HG02970 (cell line): ENCODE results near the gene CPEB1.
"Not testable (repeated sequence)": the region's sequence is repeated elsewhere in the genome, so short reads cannot be mapped to it uniquely, and the experiment has no call there.

Source experiments
- ATAC-seq: cut with Tn5 transposase; IDR thresholded peaks from one replicate; pipeline ENCODE4 v1.9.1; 2021; ENCODE audit warnings: mild to moderate bottlenecking, moderate library complexity, moderate number of reproducible peaks; ENCODE audit not compliant: unreplicated experiment, low FRiP score

Gene CPEB1

DNA sequence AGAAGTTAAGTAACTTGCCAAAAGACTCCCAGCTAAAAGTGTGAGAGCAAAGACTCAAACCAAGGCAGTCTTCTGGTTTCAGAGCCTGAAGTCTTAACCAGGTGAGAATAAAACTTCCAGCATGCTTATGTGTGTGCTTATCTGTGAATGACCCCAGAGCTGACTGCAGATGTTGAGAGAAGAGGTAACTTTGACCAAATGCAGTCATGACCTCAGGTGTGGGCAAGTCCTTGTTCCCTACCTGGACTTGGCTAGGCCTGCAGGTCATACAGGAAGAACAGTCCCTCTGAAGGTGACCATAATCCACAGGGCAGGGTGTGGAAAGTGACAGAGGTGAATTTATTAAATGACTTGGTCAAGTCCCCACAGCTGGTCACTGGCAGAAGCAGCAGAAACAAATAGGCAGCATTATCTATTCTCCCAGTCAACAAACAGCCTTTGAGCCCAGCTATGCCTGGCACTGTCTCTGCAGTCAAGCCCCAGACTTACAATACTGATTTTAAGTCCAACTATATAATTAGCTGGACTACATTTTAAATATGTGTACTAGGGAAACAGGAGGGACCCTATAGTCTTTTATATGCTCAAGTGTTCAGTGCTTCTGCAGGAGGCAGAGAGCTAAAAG lies 3.0 kb upstream of the CPEB1 start:
- no peak for ATAC-seq

- ATAC-seq = no peak
Measured at GRCh38 chr15:82649226-82649999, 2.2 kb upstream of the CPEB1 start.

DNA sequence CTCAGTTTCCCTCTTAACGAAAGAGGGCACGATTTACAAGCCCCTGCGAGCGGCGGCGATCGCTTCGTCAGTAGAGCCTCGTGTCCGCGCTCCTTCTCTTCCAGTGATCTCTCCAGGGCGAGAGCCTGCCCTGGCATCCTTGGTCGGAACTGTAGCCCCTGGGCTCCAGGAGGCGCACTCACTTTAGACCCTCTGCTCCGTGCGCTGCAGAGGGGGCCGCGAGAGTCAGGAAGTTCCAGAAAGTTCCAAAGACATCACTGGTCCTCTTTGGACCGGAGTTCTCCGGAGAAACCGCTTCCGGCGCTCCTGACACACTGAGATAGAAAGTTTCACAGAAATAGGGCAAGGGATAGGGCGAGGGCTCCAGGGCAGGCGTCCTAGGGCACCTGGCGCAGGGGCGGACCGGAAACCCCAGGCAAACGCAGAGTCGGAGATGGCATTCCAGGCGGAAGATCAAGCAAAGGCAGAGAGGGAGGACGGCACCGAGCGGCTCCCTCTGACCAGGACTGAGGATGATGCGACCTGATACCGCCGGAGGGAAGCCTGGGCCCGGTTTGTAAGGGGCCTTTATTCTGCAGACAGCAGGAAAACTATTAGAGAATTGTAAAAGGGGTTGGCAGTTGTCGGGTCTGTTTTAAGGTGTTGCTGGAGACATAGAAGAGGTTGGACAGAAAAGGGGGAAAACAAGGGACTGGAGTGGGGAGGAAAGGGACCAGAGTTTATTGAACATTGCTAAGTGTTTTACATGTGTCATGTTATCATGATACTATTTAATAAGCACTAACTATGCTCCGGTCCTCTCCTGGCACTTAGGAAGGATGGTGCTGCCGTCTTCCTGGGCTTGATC lies 1.3 kb upstream of the CPEB1 start:
- no peak for ATAC-seq

GRCh38 chr15:82647835-82648256 lies 683 bp upstream of the CPEB1 start:
- no peak for ATAC-seq

- no peak for ATAC-seq
Measured at GRCh38 chr15:82646250-82647044, 716 bp downstream of the CPEB1 start.

DNA sequence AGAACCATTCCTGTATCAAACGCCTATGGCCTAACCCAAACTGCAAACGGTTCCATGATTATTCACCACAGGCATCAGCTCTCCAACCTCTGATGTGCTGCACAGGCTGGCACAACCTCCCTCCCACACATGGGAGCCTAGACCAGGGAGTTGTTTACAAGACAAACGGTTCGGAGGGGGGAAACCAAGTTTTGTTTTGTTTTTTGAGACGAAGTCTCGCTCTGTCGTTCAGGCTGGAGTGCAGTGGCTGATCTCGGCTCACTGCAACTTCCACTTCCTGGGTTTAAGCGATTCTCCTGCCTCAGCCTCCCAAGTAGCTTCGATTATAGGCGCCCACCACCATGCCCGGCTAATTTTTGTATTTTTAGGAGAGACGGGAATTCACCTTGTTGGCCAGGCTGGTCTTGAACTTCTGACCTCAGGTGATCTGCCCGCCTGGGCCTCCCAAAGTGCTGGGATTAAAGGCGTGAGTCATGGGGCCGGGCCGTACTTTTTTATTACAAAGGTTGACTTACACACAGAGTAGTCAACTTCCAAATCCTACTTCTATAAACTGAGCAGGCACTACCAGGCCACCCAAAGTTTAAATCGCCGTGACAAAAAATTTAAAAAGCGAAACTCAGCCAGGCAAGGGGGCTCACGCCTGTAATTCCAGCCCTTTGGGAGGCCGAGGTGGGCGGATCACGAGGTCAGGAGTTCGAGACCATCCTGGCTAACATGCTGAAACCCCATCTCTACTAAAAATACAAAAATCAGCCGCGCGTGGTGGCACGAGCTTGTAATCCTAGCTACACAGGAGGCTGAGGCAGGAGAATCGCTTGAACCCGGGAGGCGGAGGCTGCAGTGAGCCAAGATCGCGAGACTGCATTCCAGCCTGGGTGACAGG lies 2.0 kb downstream of the CPEB1 start:
- ATAC-seq = not testable (repeated sequence)

DNA sequence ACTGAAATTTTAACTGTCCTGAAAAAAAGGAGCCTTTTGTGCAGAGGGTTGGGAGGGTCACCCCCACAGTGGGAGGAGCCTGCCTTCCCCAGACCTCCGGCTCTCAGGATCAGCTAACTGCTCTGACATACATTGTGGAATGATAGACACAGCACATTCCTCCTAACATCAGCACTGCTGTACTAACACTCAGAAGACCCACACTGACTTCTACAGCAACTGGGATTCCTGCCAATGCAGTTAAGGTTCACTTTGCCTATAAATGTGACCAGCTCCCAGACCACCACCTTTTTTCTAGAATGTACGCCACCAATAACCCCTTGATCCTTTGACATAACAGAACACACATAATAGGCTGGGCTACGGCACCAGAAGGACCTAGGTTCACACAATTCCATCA lies 3.2 kb downstream of the CPEB1 start:
- no peak for ATAC-seq

DNA sequence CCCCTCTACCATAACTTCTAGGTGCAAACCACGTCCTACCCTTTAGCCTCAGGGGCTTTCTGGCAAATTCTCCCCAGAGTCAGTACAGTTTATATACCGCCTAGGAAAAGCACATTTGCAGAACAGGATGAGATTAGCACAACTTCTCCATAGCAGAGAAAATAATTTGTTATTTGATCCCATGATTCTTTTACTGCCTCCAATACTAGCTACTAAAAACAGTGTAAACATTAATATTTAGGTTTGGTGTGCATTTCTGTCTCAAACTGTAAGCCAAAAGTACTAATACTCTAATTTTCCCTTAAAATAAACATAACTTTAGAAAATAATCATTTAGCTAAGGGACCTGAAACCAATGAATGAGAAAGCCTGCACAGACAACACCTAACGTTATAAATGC lies 4.5 kb downstream of the CPEB1 start:
- ATAC-seq = no peak

- no peak for ATAC-seq
Measured at GRCh38 chr15:82641129-82641798, 5.9 kb downstream of the CPEB1 start.

GRCh38 chr15:82640672-82641071 lies 6.5 kb downstream of the CPEB1 start:
- ATAC-seq = no peak

- ATAC-seq = no peak
Measured at GRCh38 chr15:82635798-82636197, 11.4 kb downstream of the CPEB1 start.

GRCh38 chr15:82630033-82630432 lies 17.1 kb downstream of the CPEB1 start:
- ATAC-seq = no peak

- no peak for ATAC-seq
Measured at GRCh38 chr15:82625136-82625535, 22.0 kb downstream of the CPEB1 start.

- ATAC-seq = no peak
Measured at GRCh38 chr15:82624438-82624837, 22.7 kb downstream of the CPEB1 start.

DNA sequence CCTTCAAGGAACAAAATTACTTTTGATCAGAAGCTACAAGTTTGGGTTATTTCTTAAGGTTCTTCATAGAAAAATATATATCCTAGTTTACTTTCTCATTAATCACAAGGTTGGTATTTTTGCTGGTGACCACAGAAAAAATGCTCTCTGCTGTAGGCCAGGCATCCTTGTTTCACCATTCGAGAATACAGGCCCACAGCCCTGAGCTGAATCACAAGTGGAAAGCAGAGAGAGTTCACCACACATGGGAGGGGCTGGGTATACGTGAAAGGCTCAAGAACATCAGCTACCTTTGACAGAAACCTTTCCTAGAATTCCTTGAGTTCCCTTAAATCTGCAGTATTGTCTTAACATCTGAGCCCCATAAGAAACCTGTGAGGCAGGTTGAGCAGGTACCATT lies 23.2 kb downstream of the CPEB1 start:
- no peak for ATAC-seq

DNA sequence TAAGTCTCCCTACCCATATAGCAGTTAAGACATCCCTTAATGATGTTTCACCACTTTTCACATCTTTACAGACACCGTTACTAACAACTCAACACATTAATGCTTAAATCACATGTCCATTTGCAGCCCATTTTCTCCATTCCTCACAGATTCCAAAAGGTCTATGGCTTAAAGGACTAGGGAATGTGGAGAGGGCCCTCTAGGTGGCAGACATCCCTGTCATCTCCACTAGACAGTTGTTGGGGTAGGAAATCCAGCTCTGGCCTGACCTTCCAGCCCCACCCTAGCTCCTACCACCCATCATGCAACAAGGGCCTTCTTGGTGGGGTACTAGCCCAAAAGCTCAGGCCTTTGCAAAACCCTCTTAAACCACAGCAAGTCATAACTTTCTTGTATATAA lies 25.2 kb downstream of the CPEB1 start:
- ATAC-seq = no peak

GRCh38 chr15:82613747-82614146 lies 33.4 kb downstream of the CPEB1 start:
- ATAC-seq = no peak

GRCh38 chr15:82611348-82611747 lies 35.8 kb downstream of the CPEB1 start:
- ATAC-seq = no peak

DNA sequence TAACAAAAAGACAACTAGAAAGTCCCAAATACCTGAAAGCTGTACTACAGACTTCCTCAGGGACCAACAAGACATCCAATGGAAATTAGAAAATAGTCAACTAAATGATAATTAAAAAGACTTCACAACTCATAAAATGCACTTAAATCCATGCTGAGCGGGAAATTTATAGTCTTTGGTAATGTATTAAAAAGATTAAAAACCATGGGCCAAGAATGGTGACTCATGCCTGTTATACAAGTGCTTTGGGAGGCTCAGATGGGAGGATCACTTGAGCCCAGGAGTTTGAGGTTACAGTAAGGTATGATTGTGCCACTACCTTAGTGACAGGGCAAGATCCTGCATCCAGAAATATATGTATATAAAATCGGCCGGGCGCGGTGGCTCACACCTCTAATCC lies 45.0 kb downstream of the CPEB1 start:
- ATAC-seq = no peak
